GM12891 (cell line): ENCODE data around the gene MARK1. TPM values are rescaled to one million over a fixed set of nuclear protein-coding genes. Genes with fewer than 3 reads are reported as not detected.

Experiments
- DNase-seq: peaks from one replicate; pipeline ENCODE4 v3.0.0; 2011; ENCODE audit warnings: low spot score; ENCODE audit not compliant: insufficient read length
- FAIRE-seq: peaks from 2 replicates; lab custom pipeline; 2011; peaks lifted over from hg19 to GRCh38; lab: Jason Lieb, UNC
- PAX5 ChIP-seq: IDR thresholded peaks from 2 replicates; pipeline ENCODE4 v1.6.1; 2011; ENCODE audit warnings: low read length, moderate library complexity, mild to moderate bottlenecking; ENCODE audit not compliant: insufficient read depth, severe bottlenecking
- POLR2A ChIP-seq: IDR thresholded peaks from 2 replicates; pipeline ENCODE4 v1.6.1; 2011; ENCODE audit warnings: low read depth, low read length, control low read depth
- POLR2AphosphoS5 ChIP-seq: IDR thresholded peaks from 2 replicates; pipeline ENCODE4 v1.6.1; 2011; ENCODE audit warnings: low read depth, low read length, control low read depth
- POU2F2 ChIP-seq: IDR thresholded peaks from 2 replicates; pipeline ENCODE4 v1.6.1; 2011; ENCODE audit warnings: low read depth, mild to moderate bottlenecking, control low read depth, low read length, moderate library complexity
- SPI1 ChIP-seq: IDR thresholded peaks from 2 replicates; pipeline ENCODE4 v1.6.1; 2011; ENCODE audit warnings: low read depth, low read length, control low read depth
- TAF1 ChIP-seq: IDR thresholded peaks from 2 replicates; pipeline ENCODE4 v1.6.1; 2011; ENCODE audit warnings: low read depth, low read length, control low read depth
- polyA plus RNA-seq: library from polyadenylated mRNA; unstranded; fragments of >200 nt; gene quantifications from one replicate; pipeline ENCODE4 v1.2.1, GENCODE V29; 2012; ENCODE audit warnings: low read depth, missing spikeins, inconsistent platforms; ENCODE audit not compliant: missing spikeins

MARK1 gene
- not detected for polyA plus RNA-seq

DNA sequence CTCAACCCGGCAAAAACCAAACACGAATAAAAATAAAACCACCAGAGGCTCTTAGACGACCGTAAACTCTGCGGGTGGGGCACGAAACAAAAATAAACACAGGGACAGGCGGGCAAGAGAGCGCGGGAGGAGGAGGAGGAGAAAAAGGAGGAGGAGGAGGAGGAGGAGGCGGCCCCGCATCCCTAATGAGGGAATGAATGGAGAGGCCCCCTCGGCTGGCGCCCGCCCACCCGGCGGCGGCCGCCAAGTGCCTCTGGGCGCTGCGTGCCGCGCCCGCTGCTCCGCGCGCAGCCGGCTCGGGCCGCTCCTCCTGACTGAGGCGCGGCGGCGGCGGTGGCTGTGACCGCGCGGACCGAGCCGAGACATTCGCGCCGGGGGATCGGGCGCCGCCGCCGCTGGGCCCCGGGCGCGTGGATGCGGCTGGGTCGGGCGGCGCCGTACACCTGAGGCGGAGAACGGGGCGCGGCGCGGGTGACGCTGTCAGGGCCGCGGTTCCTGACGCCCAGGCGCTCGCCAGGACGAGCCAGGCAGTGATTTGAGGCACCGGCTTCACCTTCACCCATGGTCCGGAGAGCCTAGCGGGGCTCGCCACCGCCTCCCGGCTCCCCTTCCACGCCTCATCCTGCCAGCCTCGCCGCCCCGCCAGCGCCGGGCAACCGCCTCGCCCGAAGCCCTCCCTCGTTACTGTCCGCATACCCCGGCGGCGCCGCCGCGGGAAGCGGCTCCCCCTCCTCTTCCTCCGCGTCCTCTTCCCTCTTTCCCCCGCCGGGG, at the start of gene MARK1:
Gene MARK1, plus strand, starts transcription at position 229 of the 771 bp plus-strand sequence. CDS start 687 bp downstream, outside the sequence.
- no peak for FAIRE-seq
- TF ChIP-seq POLR2A (no peak), TAF1 (no peak), POLR2AphosphoS5 (no peak), POU2F2 (no peak), PAX5 (no peak), SPI1 (no peak)
- peak; percentile 43 for DNase-seq

DNA sequence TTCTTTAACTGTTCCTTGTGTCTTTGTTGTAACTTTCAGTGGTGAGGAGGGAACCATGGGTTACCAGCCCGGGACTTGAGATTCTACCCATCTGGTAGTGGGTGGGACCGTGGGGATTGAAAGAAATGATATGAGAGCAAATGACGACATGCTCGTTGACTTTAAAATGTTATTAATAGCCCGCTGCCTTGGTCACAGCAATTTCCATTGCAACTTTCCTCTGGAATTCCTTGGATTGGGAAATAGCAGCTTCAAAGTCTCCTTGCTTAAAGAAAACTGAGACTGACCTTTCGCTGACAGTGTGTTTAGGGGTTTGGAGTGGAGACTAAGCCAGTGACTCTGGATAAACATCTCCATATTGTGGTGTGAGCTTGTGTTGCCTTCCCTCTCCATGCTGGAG, 44.2 kb upstream of the MARK1 start:
- FAIRE-seq (no peak), DNase-seq (no peak)
- no peak for TF ChIP-seq POU2F2
- TF ChIP-seq POLR2AphosphoS5: no peak
- no peak for TF ChIP-seq POLR2A
- no peak for TF ChIP-seq PAX5
- no peak for TF ChIP-seq SPI1
- no peak for TF ChIP-seq TAF1

DNA sequence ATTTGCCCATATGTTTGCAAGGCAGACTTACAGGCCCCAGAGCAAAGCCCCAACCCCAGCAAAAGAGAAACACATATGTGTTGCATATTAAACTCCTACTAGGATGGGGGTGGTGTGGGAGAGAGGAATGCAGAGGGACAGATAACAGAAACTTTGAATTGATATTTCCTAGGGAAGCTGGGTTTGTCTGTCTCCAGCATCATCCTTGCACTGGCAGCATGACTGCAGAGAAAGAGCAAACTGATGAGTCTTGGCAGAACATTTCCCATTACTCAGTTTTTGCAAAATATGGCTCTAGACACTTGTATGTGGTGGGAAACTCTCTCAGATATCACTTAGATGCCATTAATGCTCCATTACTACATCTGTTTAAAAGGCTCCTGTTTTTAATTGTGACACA, 43.8 kb upstream of the MARK1 start:
- FAIRE-seq (no peak), DNase-seq (no peak)
- TF ChIP-seq SPI1: no peak
- no peak for TF ChIP-seq POLR2AphosphoS5
- no peak for TF ChIP-seq TAF1
- TF ChIP-seq PAX5: no peak
- no peak for TF ChIP-seq POLR2A
- no peak for TF ChIP-seq POU2F2

DNA sequence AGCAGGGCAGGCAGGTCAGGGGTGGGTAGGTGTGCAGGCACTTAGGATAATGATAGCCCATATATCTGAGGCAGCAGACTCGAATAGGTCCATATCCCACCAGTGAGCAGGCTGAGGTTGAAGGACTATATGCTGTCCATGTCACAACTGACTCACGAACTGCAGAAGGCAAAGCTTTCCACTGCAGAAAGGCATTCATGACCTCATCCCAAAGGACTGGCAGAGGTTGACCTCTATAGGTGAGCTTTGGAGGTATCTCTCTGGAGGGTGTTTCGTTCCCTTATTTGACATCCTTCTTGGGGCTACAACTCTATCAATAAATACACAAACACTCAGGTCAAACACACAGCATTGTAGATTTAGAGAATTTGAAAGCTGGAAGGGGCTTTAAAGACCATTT, 42.8 kb upstream of the MARK1 start:
- no peak for DNase-seq
- TF ChIP-seq POU2F2 (no peak), POLR2AphosphoS5 (no peak), POLR2A (no peak), SPI1 (no peak), PAX5 (no peak), TAF1 (no peak)

DNA sequence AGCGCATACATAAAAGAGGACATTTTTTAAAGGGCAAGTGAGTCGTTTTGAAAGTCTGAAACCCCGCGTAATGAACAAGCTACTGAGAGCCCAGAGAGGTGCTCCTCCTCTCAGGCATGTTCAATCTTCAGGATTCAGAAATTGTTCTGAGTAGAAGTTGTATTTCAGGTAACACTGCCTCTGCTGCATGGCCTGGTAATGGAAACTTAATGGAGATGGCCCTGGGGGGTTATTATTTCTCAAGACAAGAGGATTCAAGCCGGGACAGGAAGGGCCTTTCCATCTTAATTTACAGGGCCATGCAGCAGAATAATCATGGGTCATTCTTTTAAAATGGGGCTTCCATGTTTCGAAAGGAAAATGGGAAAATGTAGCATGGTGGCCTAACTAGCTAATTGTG, 42.1 kb upstream of the MARK1 start:
- TF ChIP-seq PAX5: no peak
- TF ChIP-seq POLR2A: no peak
- TF ChIP-seq SPI1: no peak
- TF ChIP-seq POU2F2: no peak
- TF ChIP-seq POLR2AphosphoS5: no peak
- no peak for TF ChIP-seq TAF1
- no peak for FAIRE-seq
- no peak for DNase-seq

More for the DNA sequence above, 42.8 kb upstream of the MARK1 start:
- no peak for FAIRE-seq

DNA sequence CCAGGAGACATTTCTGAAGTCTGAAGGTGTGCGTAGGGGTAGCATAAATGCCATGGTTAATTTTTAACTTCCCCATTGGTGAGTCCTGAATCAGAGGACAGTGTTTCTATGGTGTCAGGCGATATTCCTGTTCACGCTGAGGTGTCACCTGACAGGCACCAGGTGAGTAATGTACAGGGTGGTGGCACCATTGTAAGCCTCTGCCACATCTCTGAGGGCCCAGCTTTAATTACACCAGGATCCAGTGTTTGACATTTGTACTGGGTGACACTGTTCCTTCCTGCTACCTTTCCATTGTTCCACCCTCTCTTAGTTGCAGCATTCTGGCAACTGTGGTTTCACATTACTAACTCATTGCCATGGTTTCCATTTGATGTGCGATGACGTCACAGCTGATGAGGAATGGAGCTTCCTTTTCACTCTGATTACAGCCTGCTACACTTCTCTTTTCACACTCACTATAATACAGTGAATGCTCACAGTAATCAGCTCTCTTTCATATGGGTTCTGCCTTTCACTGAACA, 40.6 kb upstream of the MARK1 start:
- TF ChIP-seq TAF1: no peak
- TF ChIP-seq SPI1: no peak
- TF ChIP-seq PAX5: no peak
- no peak for TF ChIP-seq POU2F2
- TF ChIP-seq POLR2A: no peak
- no peak for TF ChIP-seq POLR2AphosphoS5
- DNase-seq: no peak
- no peak for FAIRE-seq

DNA sequence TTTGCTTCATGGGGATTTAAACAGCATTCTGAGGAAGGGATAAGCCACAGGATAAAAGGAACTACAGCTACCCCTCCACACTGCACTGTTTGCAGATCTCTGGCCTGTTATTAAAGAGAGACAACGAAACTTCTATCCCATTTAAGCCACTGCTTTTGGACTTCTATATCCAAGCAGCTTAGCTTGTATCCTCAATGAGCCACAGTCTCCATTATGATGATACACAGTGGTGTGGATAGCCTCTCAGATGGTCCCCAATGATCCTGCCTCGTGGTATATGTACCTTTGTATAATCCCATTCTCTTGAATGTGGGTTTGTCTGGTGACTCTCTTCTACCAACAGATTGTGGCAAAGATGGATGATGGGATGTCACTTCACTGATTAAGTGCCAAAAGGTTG, 36.0 kb upstream of the MARK1 start:
- no peak for DNase-seq
- no peak for FAIRE-seq
- TF ChIP-seq TAF1 (no peak), POU2F2 (no peak), PAX5 (no peak), POLR2AphosphoS5 (no peak), POLR2A (no peak), SPI1 (no peak)

DNA sequence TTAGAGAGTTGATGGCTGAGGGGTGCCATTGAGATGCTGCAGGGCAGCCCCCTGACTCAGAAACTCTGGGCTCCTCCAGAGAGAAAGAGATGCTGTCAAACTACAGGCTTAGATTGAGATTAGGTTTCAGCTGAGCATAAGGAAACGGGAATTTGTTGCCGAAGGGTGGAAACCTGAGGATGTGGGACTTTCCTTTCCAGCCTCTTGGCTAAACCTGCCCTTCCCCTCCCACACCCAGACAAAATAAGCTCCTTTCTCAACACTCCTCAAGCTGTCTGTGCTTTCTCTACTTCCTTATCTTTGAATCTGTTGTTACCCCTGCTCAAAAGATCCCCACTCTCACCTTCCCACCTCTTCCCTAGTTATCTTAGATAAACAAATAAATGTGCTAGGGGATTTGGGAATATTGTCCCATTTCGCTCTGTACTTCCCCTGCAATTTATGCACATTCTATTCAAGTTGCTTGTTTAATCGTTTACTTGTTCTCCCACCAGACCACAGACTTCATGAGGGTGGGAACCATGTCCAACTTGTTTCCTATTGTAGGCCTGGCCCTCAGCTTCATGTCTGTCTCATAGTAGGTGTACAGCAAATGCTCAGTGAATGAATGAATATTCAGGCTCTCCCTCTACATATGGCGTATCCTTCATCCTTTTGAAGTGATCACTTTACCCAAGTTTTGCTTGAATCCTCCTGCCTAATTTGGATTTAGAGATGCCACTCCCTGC, 30.6 kb upstream of the MARK1 start:
- no peak for FAIRE-seq
- no peak for DNase-seq
- no peak for TF ChIP-seq POLR2AphosphoS5
- TF ChIP-seq POLR2A: no peak
- TF ChIP-seq POU2F2: no peak
- TF ChIP-seq SPI1: no peak
- TF ChIP-seq PAX5: no peak
- no peak for TF ChIP-seq TAF1

DNA sequence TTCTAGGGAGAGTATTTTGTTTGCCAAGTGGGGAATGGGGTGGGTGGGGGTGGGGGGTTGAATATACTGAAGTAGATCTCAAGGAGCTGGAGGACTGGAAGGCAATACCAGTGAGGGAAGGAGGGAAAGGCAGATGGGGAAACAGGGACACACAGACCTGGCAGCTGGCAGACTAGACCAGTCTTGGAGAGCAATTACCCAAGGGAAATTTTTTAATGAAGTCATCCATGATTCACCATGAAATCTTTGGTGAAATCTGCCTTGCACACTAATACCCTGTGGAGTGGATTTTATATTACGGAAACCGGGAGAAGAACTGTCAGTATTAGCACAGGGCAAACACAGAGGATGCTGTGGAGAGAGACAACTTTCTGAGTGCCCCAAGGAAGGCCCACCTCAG, 29.7 kb upstream of the MARK1 start:
- FAIRE-seq (no peak), DNase-seq (no peak)
- no peak for TF ChIP-seq POLR2A
- TF ChIP-seq TAF1: no peak
- no peak for TF ChIP-seq POLR2AphosphoS5
- no peak for TF ChIP-seq SPI1
- TF ChIP-seq POU2F2: no peak
- TF ChIP-seq PAX5: no peak

DNA sequence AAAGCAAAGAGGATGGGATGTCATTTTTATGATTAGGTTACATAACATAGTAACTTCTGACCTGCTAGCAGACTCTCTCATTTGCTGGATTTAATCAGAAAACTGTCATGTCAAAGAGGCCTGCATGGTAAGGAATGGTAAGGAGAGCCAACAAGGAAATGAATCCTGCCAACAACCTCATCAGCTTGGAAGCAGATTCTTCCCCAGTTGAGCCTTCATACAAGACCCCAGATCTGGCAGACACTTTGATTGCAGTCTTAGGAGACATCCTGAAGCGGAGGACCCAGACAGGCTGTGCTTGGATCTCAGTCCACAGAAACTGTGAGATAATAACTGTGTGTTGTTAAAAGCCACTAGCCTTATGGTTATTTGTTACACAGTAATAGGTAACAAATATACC, 27.6 kb upstream of the MARK1 start:
- no peak for DNase-seq

DNA sequence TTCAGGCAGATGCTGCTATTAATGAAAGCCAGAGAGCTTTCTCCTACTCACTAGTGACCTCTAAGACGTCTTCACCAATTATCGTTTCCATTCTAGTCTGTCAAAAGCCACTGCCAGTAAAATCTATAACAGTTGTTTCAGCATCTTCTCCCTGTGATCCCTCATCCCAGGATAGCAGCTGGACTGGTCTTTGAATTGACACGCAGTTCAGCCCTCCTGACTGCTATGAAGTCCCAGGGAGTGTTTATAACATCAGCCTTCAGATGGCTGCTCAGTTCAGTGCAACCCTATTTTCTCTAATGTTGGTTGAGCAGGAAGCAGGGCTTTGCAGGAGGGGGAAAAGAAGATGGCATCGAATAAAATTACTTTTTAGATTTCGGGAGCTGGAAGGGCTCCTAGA, 23.6 kb upstream of the MARK1 start:
- FAIRE-seq (no peak), DNase-seq (no peak)
- no peak for TF ChIP-seq SPI1
- TF ChIP-seq POU2F2: no peak
- TF ChIP-seq PAX5: no peak
- TF ChIP-seq POLR2A: no peak
- no peak for TF ChIP-seq POLR2AphosphoS5
- TF ChIP-seq TAF1: no peak

More for the DNA sequence above, 27.6 kb upstream of the MARK1 start:
- no peak for TF ChIP-seq SPI1
- no peak for TF ChIP-seq POLR2AphosphoS5
- no peak for TF ChIP-seq TAF1
- FAIRE-seq: no peak
